H1 (cell line): Measurements from ENCODE around the gene TATDN2. TPM values are rescaled to one million over a fixed set of nuclear protein-coding genes. Genes with fewer than 3 reads are reported as not detected.

Source experiments
- CTCF ChIA-PET: fragments of 300-600 bp; sonication (Branson Sonifier 250); formaldehyde crosslinking; loops from one replicate; lab custom pipeline; 2021; ENCODE audit not compliant: partially characterized antibody; lab: Charles Lee
- POLR2A ChIA-PET: fragments of 300-600 bp; sonication (Branson Sonifier 250); formaldehyde crosslinking; loops from one replicate; lab custom pipeline; 2021; ENCODE audit warnings: inconsistent platforms; ENCODE audit not compliant: partially characterized antibody; lab: Charles Lee
- DNase-seq, 2 experiments: peaks; one replicate each; pipeline versions ENCODE4 v3.0.0 to v3.0.0-alpha.2; 2010 to 2022; ENCODE audit warnings: low spot score in 2 of 2, low read depth in 1 of 2, mixed read lengths in 1 of 2
- FAIRE-seq: peaks from 2 replicates; lab custom pipeline; 2011; peaks lifted over from hg19 to GRCh38; lab: Jason Lieb, UNC
- H2AFZ ChIP-seq: 2 replicates; pipeline ENCODE4 v1.8.1; 2012; ENCODE audit warnings: low read length, inconsistent platforms
- H2AK5ac ChIP-seq: 2 replicates; pipeline ENCODE4 v1.6.1; 2013; ENCODE audit warnings: low read depth, low read length
- H2BK120ac ChIP-seq: replicated peaks from 2 replicates; pipeline ENCODE3; 2013; ENCODE audit warnings: low read depth, low read length, inconsistent platforms
- H2BK12ac ChIP-seq: 2 replicates; pipeline ENCODE4 v1.6.1; 2013; ENCODE audit warnings: low read depth, low read length
- H2BK15ac ChIP-seq: 2 replicates; pipeline ENCODE4 v1.6.1; 2013; ENCODE audit warnings: low read length
- H2BK20ac ChIP-seq: 2 replicates; pipeline ENCODE4 v1.6.1; 2013; ENCODE audit warnings: low read length
- H2BK5ac ChIP-seq: 2 replicates; pipeline ENCODE4 v1.6.1; 2013; ENCODE audit warnings: low read depth, low read length
- H3K14ac ChIP-seq: 2 replicates; pipeline ENCODE4 v1.6.1; 2013; ENCODE audit warnings: inconsistent platforms; ENCODE audit not compliant: insufficient read length
- H3K18ac ChIP-seq: 2 replicates; pipeline ENCODE4 v1.6.1; 2013; ENCODE audit warnings: low read length; ENCODE audit errors: extremely low read depth
- H3K23ac ChIP-seq: 2 replicates; pipeline ENCODE4 v1.6.1; 2013; ENCODE audit warnings: inconsistent platforms; ENCODE audit not compliant: insufficient read length
- H3K23me2 ChIP-seq: 2 replicates; pipeline ENCODE4 v1.6.1; 2013; ENCODE audit warnings: low read depth, low read length
- H3K27ac ChIP-seq: 2 replicates; pipeline ENCODE4 v1.6.1; 2011; ENCODE audit warnings: low read depth, low read length, inconsistent platforms
- H3K27me3 ChIP-seq, 4 experiments: replicated peaks in 1 of 4; 1 replicate in 1 of 4; 2 replicates in 3 of 4; pipeline versions ENCODE4 v1.6.1 to v1.8.1; 2011 to 2013; ENCODE audit warnings: low read length in 3 of 4, mild to moderate bottlenecking in 3 of 4, inconsistent platforms in 2 of 4, mixed read lengths in 2 of 4, moderate library complexity in 1 of 4; ENCODE audit not compliant: control insufficient read depth in 3 of 4, insufficient read depth in 3 of 4; ENCODE audit errors: extremely low read depth in 1 of 4
- H3K36me3 ChIP-seq, 4 experiments: 2 replicates each; pipeline versions ENCODE4 v1.6.1 to v1.8.1; 2011 to 2013; ENCODE audit warnings: mild to moderate bottlenecking in 4 of 4, low read length in 3 of 4, moderate library complexity in 2 of 4, control low read depth in 1 of 4, inconsistent platforms in 1 of 4; ENCODE audit not compliant: insufficient read depth in 4 of 4, control insufficient read depth in 2 of 4
- H3K4ac ChIP-seq: replicated peaks from 2 replicates; pipeline ENCODE3; 2013; ENCODE audit warnings: low read length, low read depth, mixed read lengths, inconsistent platforms; ENCODE audit not compliant: insufficient read length
- H3K4me1 ChIP-seq, 4 experiments: replicated peaks in 1 of 4; 1 replicate in 1 of 4; 2 replicates in 3 of 4; pipeline versions ENCODE4 v1.6.1 to v1.8.1; 2011 to 2013; ENCODE audit warnings: low read length in 3 of 4, inconsistent platforms in 2 of 4, mixed read lengths in 1 of 4; ENCODE audit not compliant: insufficient read depth in 4 of 4, control insufficient read depth in 3 of 4
- H3K4me2 ChIP-seq, 2 experiments: 2 replicates each; pipeline versions ENCODE4 v1.6.1 to v1.8.1; 2011 to 2013; ENCODE audit warnings: low read depth in 2 of 2, low read length in 2 of 2, control low read depth in 1 of 2, inconsistent platforms in 1 of 2, mild to moderate bottlenecking in 1 of 2; ENCODE audit not compliant: insufficient read depth in 1 of 2
- H3K4me3 ChIP-seq, 4 experiments: fragments of 200-600, 300-600 bp in 1 of 4; sonication (generic), shearing (Covaris generic), sonication (Bioruptor Twin) in 1 of 4; 2 replicates each; pipeline versions ENCODE4 v1.5.1 to v1.8.1; 2011 to 2016; ENCODE audit warnings: low read length in 4 of 4, low read depth in 3 of 4, control low read depth in 2 of 4, inconsistent platforms in 2 of 4, mild to moderate bottlenecking in 2 of 4, mixed read lengths in 1 of 4, moderate library complexity in 1 of 4; ENCODE audit not compliant: insufficient read depth in 2 of 4; ENCODE audit errors: extremely low read depth in 1 of 4
- H3K56ac ChIP-seq: replicated peaks from 2 replicates; pipeline ENCODE3; 2013; ENCODE audit warnings: low read depth, mild to moderate bottlenecking, mixed read lengths, low read length, inconsistent platforms; ENCODE audit not compliant: insufficient read length
- H3K79me1 ChIP-seq: 2 replicates; pipeline ENCODE4 v1.6.1; 2013; ENCODE audit warnings: low read depth, low read length, control low read depth
- H3K79me2 ChIP-seq, 2 experiments: 2 replicates each; pipeline versions ENCODE4 v1.6.1 to v1.8.1; 2012 to 2013; ENCODE audit warnings: low read length in 2 of 2, mild to moderate bottlenecking in 2 of 2, inconsistent platforms in 1 of 2; ENCODE audit not compliant: insufficient read depth in 2 of 2, control insufficient read depth in 1 of 2
- H3K9ac ChIP-seq, 4 experiments: replicated peaks in 1 of 4; 1 replicate in 1 of 4; 2 replicates in 3 of 4; pipeline versions ENCODE4 v1.6.1 to v1.8.1; 2011 to 2013; ENCODE audit warnings: low read depth in 3 of 4, low read length in 3 of 4, control low read depth in 2 of 4, mild to moderate bottlenecking in 2 of 4, moderate library complexity in 2 of 4, inconsistent platforms in 1 of 4; ENCODE audit errors: extremely low read depth in 1 of 4
- H3K9me3 ChIP-seq, 2 experiments: 2 replicates each; pipeline versions ENCODE4 v1.6.1 to v1.8.1; 2012 to 2013; ENCODE audit warnings: mild to moderate bottlenecking in 2 of 2, moderate library complexity in 2 of 2, control low read depth in 1 of 2, inconsistent platforms in 1 of 2, low read depth in 1 of 2, low read length in 1 of 2, mixed read lengths in 1 of 2; ENCODE audit not compliant: insufficient read depth in 2 of 2
- H4K20me1 ChIP-seq, 2 experiments: replicated peaks in 1 of 2; 2 replicates each; pipeline versions ENCODE3 to v1.8.1; 2011 to 2013; ENCODE audit warnings: inconsistent platforms in 2 of 2, low read length in 2 of 2, mild to moderate bottlenecking in 1 of 2; ENCODE audit not compliant: insufficient read depth in 2 of 2, control insufficient read depth in 1 of 2
- H4K5ac ChIP-seq: 2 replicates; pipeline ENCODE4 v1.6.1; 2013; ENCODE audit warnings: low read length, low read depth, mixed read lengths, inconsistent platforms; ENCODE audit not compliant: insufficient read length
- H4K8ac ChIP-seq: 2 replicates; pipeline ENCODE4 v1.8.0; 2013; ENCODE audit warnings: mild to moderate bottlenecking, moderate library complexity, low read length, inconsistent platforms; ENCODE audit not compliant: insufficient read depth; ENCODE audit errors: extremely low read depth
- H4K91ac ChIP-seq: replicated peaks from 2 replicates; pipeline ENCODE3; 2013; ENCODE audit warnings: low read length, mixed read lengths, inconsistent platforms; ENCODE audit not compliant: insufficient read length
- CREB1 ChIP-seq: IDR thresholded peaks from 2 replicates; pipeline ENCODE4 v1.6.1; 2012; ENCODE audit warnings: inconsistent platforms
- GTF2F1 ChIP-seq: IDR thresholded peaks from 2 replicates; pipeline ENCODE4 v1.6.1; 2012; ENCODE audit warnings: low read depth, low read length, improper control_type of control experiment, borderline replicate concordance
- JUN ChIP-seq: IDR thresholded peaks from 2 replicates; pipeline ENCODE4 v1.6.1; 2011; ENCODE audit warnings: low read depth, mild to moderate bottlenecking, improper control_type of control experiment, low read length
- KDM4A ChIP-seq: IDR thresholded peaks from one replicate; pipeline ENCODE4 v1.7.1; 2012; ENCODE audit warnings: low read depth, mild to moderate bottlenecking, moderate library complexity, low read length, inconsistent platforms; ENCODE audit not compliant: severe bottlenecking
- NANOG ChIP-seq: IDR thresholded peaks from 2 replicates; pipeline ENCODE4 v1.6.1; 2011; ENCODE audit warnings: low read length, low read depth, mild to moderate bottlenecking, inconsistent platforms; ENCODE audit not compliant: insufficient read depth, poor library complexity, severe bottlenecking
- NRF1 ChIP-seq: IDR thresholded peaks from 2 replicates; pipeline ENCODE4 v1.6.1; 2011; ENCODE audit warnings: mild to moderate bottlenecking, low read depth, low read length, improper control_type of control experiment
- RAD21 ChIP-seq, 2 experiments: IDR thresholded peaks in 1 of 2; conservative IDR thresholded peaks in 1 of 2; 2 replicates each; pipeline ENCODE4 v1.6.1; 2011; ENCODE audit warnings: low read depth in 2 of 2, low read length in 2 of 2, improper control_type of control experiment in 1 of 2, inconsistent platforms in 1 of 2, mild to moderate bottlenecking in 1 of 2, moderate library complexity in 1 of 2
- SAP30 ChIP-seq: fragments of 300-600 bp; sonication (generic); IDR thresholded peaks from 2 replicates; pipeline ENCODE4 v1.7.1; 2012; ENCODE audit warnings: low read length, moderate library complexity, mild to moderate bottlenecking, inconsistent platforms; ENCODE audit not compliant: insufficient read depth, insufficient replicate concordance
- SIN3A ChIP-seq, 2 experiments: IDR thresholded peaks in 1 of 2; conservative IDR thresholded peaks in 1 of 2; 2 replicates each; pipeline ENCODE4 v1.6.1; 2011 to 2012; ENCODE audit warnings: low read length in 2 of 2, improper control_type of control experiment in 1 of 2, low read depth in 1 of 2, mild to moderate bottlenecking in 1 of 2
- SP2 ChIP-seq: IDR thresholded peaks from 2 replicates; pipeline ENCODE4 v1.6.1; 2012; ENCODE audit warnings: mild to moderate bottlenecking, low read length, inconsistent platforms
- YY1 ChIP-seq: IDR thresholded peaks from 2 replicates; pipeline ENCODE4 v1.6.1; 2011; ENCODE audit warnings: low read depth, mild to moderate bottlenecking, low read length
- WGBS, 2 experiments: shearing (Covaris generic) in 1 of 2; methylation state at CpG; one replicate each; pipeline versions ENCODE4 v1.1.6 to v1.1.7; 2013 to 2015; ENCODE audit warnings: low lambda C conversion rate in 2 of 2, mixed read lengths in 2 of 2, inconsistent platforms in 1 of 2, low coverage in 1 of 2, missing lambda C conversion rate in 1 of 2; ENCODE audit not compliant: insufficient replicate concordance in 2 of 2, insufficient coverage in 1 of 2, insufficient read length in 1 of 2; ENCODE audit errors: extremely low coverage in 1 of 2, missing lambda C conversion rate in 1 of 2; 5-methylcytosine and 5-hydroxymethylcytosine counted together
- polyA plus RNA-seq, 7 experiments: library from polyadenylated mRNA; depleted of rRNA in 3 of 7; stranded (reverse) in 5 of 7; unstranded in 2 of 7; fragments of >200 nt in 5 of 7; fragments of 200-250 nt in 2 of 7; gene quantifications; 1 replicate in 5 of 7; 2 replicates in 1 of 7; 4 replicates in 1 of 7; pipeline versions ENCODE4 v1.2.1 to v1.2.3, GENCODE V29; 2011 to 2013; ENCODE audit warnings: missing spikeins in 2 of 7, mixed read lengths in 2 of 7
- total RNA-seq: library from RNA; stranded (reverse); fragmentation: NEBNext Ultra II Directional; extraction: Animal tissue kit (Norgen Biotek cat#: 25700); gene quantifications from 2 replicates; pipeline ENCODE4 v1.2.1, GENCODE V29; 2021
- TF ChIP-seq, protein P1 (sequence below): IDR thresholded peaks from 2 replicates; pipeline ENCODE4 v1.6.1; 2012; ENCODE audit warnings: inconsistent platforms

TATDN2 gene
- total and polyA plus RNA-seq, 2 of the 8 experiments (the other 6 are each of a cell fraction or from before 2014, with no cell fraction given), result 12.1 to 34.8 TPM

GRCh38 chr3:10294030-10294586 is 45.8 kb downstream of the TATDN2 start:
- Histone ChIP-seq H3K36me3 (peaks cover 0 to 4% (median 0%) of the 10 kb centered on the region in 4 experiments; a peak in 1 of 8 replicates), H3K9ac (no peak overlapping the region), H3K18ac (no peak overlapping the region), H4K8ac (no peak overlapping the region), H4K20me1 (peaks cover 0 to 2% of the 10 kb centered on the region in 2 experiments), H3K23ac (no peak overlapping the region), H2BK120ac (no peak overlapping the region), H3K4ac (no peak overlapping the region), H3K56ac (no peak overlapping the region), H3K4me1 (no peaks in the 10 kb centered on the region; a peak in 2 of 7 replicates), H3K14ac (no peak overlapping the region), H4K5ac (no peak overlapping the region), H2AFZ (no peak overlapping the region), H3K79me2 (no peaks in the 10 kb centered on the region), H3K27me3 (no peaks in the 10 kb centered on the region), H2BK15ac (no peak overlapping the region), H3K79me1 (no peaks in the 10 kb centered on the region; the same call in 1 of the 2 replicates), H4K91ac (no peak overlapping the region), H3K4me2 (no peak overlapping the region), H3K9me3 (no peaks in the 10 kb centered on the region), H3K27ac (no peak overlapping the region), H2BK5ac (no peak overlapping the region), H2AK5ac (no peak overlapping the region), H2BK20ac (no peak overlapping the region), H3K23me2 (no peaks in the 10 kb centered on the region), H3K4me3 (no peak overlapping the region), H2BK12ac (no peak overlapping the region)
- no peak for TF ChIP-seq NRF1
- no peak for TF ChIP-seq CREB1
- no peak for TF ChIP-seq JUN
- no peak for TF ChIP-seq NANOG
- no peak for TF ChIP-seq SP2
- TF ChIP-seq, protein P1, sequence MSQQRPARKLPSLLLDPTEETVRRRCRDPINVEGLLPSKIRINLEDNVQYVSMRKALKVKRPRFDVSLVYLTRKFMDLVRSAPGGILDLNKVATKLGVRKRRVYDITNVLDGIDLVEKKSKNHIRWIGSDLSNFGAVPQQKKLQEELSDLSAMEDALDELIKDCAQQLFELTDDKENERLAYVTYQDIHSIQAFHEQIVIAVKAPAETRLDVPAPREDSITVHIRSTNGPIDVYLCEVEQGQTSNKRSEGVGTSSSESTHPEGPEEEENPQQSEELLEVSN, result no peak
- no peak for TF ChIP-seq YY1
- TF ChIP-seq GTF2F1, result no peak
- TF ChIP-seq SAP30, result no peak
- TF ChIP-seq SIN3A (conservative IDR thresholded peaks at IDR 0.05 in 1 of 2, IDR thresholded peaks at IDR 0.05 in 1 of 2; ENCODE audit: low read depth in 1 of 2, low read length in 2 of 2), result no peak
- no peak for TF ChIP-seq RAD21 (IDR thresholded peaks at IDR 0.05 in 1 of 2, conservative IDR thresholded peaks at IDR 0.05 in 1 of 2; ENCODE audit: low read depth in 2 of 2, low read length in 2 of 2)
- TF ChIP-seq KDM4A, result no peak
- WGBS, 2 experiments, result 87% methylated on average over 12 of the region's 12 CpGs; no CpG with 5 or more reads in 1 of the 2 experiments
- FAIRE-seq (no peak), DNase-seq (no peak)
- ChIA-PET POLR2A (interaction anchor here (1.9 kb wide), 1 partner anchor 21 kb away, joined by 5 read pairs; no protein-coding TSS in a partner anchor), CTCF (interaction anchor here (0.7 to 2.0 kb wide), 3 partner anchors 51 to 445 kb away, joined by 3 to 5 read pairs (median 3); no protein-coding TSS in a partner anchor)
